ENCODE measurements around the gene MTFR1L.

Gene MTFR1L

GRCh38 chr1:25864434-25864833 lies 44.7 kb downstream of the MTFR1L start:
- DNase-seq: no peak

- DNase-seq: no peak
These were observed 46.5 kb downstream of the MTFR1L start for GRCh38 chr1:25866288-25866687.

GRCh38 chr1:25867210-25867991 lies 47.6 kb downstream of the MTFR1L start:
- no peak for DNase-seq

GRCh38 chr1:25869909-25870606 lies 50.3 kb downstream of the MTFR1L start:
- no peak for DNase-seq

GRCh38 chr1:25870614-25871013 lies 50.9 kb downstream of the MTFR1L start:
- DNase-seq: no peak

DNA sequence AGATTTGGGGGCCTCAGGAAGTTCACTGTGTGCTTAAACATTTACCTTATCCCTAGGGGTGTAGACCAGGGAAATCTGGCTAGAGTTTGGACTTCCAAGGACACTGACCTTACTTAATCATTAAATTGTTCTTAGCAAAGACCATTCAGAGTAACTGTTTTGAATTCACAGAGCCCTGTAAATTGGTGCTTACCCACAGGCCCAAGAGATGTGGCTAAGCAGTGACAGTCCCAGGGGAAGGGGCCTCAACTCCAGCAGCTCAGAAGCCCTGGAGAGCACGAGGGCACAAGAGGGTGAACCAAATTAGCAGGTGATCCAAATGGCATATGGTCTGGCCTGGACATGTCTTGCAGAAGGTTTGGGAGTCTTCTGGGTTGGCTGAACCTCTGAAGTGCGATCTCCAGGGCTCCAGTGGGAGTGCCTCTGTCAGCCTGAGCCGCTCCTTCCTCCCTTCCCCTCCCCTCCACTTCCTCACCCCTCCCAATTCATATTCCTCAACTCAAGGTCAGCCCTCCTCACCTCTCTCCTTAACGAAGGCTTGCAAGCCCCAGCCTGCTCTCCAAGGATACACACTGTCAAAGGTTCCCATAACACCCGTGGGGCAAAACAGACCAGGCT lies 51.4 kb downstream of the MTFR1L start:
- no peak for DNase-seq

- DNase-seq: no peak
These were observed 52.1 kb downstream of the MTFR1L start for GRCh38 chr1:25871704-25872494.

DNA sequence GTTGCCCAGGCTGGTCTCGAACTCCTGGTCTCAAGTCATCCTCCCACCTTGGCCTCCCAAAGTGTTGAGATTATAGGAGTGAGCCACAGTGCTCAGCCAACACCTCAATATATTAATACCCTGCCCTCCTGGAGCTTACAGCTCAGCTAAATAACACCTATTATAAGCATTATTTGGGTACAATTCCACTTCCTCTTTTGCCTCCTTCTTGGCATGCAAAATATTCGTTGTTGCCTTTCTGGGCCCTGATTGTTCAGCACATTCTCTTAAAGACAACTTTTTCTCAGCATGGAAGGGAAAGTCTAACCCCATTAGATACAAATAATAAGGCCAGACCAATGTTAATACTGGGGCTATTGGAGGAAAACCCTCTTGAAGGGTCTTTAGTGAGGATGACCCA lies 53.0 kb downstream of the MTFR1L start:
- no peak for DNase-seq

GRCh38 chr1:25873120-25873519 lies 53.4 kb downstream of the MTFR1L start:
- DNase-seq: no peak

GRCh38 chr1:25874209-25874608 lies 54.5 kb downstream of the MTFR1L start:
- no peak for DNase-seq

- DNase-seq: no peak
These were observed 54.9 kb downstream of the MTFR1L start for GRCh38 chr1:25874635-25875153.

DNA sequence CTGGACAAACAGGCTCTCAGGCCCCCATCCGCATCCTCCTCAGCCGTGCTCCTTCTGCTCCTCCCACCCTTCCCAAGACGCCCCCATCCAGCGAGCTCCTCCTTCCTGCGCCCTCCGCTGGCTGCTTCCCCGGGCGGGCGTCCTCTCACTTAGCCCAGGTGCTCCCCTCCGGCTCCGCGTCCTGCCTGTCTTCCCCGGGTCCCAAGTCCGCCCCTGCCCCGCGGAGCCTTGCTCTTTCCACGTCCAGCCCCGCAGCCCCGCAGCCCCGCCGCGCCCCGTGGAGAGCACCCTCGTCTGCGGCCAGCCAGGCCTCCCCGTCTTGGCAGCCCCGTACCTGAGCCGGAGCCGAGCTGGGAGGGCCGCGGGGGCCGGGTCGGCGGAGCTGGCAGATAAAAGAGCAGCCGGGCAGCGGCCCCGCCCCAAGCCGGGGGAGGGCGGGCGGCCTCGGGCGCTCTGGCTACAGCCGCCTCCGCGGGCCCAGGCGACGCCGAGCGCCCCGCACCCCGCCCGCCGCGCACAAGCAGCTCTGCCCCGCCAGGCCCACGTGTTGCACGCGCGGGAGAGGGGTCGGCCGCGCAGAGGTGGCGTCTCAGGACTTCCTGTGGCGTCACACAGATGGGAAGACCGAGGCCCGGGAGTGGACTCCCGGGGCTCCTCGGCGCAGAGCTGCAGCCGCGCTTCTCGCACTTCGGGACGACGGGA lies 55.6 kb downstream of the MTFR1L start, which contains the start of gene PAQR7:
PAQR7 (minus strand) TSS at position 555 of the 702 bp plus-strand sequence. CDS start 11,869 bp downstream, outside the sequence.
- peak; percentile 38 for DNase-seq

GRCh38 chr1:25875856-25876692 lies 56.3 kb downstream of the MTFR1L start:
- no peak for DNase-seq

- DNase-seq: no peak
These were observed 56.9 kb downstream of the MTFR1L start for GRCh38 chr1:25876693-25877077.

DNA sequence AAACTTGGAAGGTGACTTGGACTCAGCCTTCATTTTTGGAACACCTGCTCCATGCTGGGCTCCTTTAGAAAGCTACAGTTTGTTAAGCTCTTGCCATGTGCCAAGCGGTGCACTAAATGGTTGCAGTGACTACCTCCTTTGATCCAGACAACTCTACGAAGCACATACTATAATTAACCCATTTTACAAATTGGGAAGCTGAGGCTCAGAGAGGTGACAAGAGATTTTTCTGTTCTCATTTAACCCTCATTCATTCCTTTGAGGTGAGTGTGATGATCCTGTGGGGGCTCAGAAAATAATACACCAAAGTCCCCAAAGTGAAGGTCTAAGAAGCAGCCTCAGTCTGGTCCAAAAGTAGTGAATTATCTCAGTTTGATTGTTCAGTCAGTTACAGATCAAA lies 57.4 kb downstream of the MTFR1L start:
- DNase-seq: no peak

GRCh38 chr1:25878690-25879089 lies 58.9 kb downstream of the MTFR1L start:
- no peak for DNase-seq

DNA sequence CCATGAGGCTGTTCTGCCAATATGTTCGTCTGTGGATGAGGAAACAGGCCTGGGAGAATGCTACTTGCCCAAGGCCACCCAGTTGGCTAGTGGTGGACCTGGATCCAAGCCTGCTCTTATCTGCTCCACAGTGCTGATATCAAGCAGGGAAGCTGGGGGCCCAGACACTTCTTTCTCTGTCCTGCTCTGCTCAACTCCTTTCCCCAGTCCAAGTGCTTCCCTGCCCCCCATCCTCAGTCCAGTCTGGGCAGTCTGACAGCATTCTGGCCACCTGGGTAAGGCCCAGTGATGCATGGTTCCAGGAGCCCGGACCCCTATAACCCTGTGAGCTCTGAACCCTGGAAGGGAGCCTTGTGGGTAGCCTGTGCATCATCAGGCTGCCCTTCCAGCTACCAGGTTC lies 59.9 kb downstream of the MTFR1L start:
- DNase-seq: no peak

DNA sequence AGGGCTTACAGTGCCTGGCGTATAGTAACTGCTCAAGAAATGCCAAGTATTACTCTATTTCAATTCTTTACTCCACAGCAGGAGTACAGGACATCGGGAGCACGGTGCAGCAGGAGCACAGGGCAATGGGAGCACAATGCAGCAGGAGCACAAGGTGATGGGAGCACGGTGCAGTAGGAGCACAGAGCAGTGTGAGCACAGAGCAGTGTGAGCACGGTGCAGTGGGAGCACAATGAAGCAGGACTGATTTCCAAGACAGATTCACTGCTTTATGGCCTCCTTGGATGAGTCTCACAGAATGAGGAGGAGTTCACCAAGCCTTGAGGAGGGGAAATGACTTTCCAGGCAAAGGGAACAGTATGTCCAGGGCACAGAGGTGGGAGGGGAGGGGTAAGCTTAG lies 60.8 kb downstream of the MTFR1L start:
- DNase-seq: no peak

- DNase-seq: no peak
These were observed 61.5 kb downstream of the MTFR1L start for GRCh38 chr1:25881266-25881665.

Measured in inflammatory macrophage treated with lipopolysaccharide for 4 hours (primary cell).